H9 (cell line): ENCODE data around the gene BOD1. TPM values are rescaled to one million over a fixed set of nuclear protein-coding genes. Genes with fewer than 3 reads are reported as not detected.
A peak's percentile ranks its signal among the peaks of the same experiment; 100 is the strongest.

Experiments used
- DNase-seq: peaks from one replicate; pipeline ENCODE4 v3.0.0-alpha.2; 2017
- H2AFZ ChIP-seq: one replicate; pipeline ENCODE4 v1.6.1; 2013; ENCODE audit warnings: mild to moderate bottlenecking, low read length, control low read depth, moderate library complexity
- H2AK5ac ChIP-seq: 2 replicates; pipeline ENCODE4 v1.6.1; 2013; ENCODE audit warnings: low read length, control low read depth, mixed read lengths; ENCODE audit not compliant: insufficient read length
- H2BK120ac ChIP-seq: one replicate; pipeline ENCODE4 v1.6.1; 2013; ENCODE audit warnings: low read depth, mild to moderate bottlenecking, low read length, control low read depth, inconsistent platforms; ENCODE audit not compliant: poor library complexity, severe bottlenecking
- H2BK12ac ChIP-seq: 2 replicates; pipeline ENCODE4 v1.6.1; 2013; ENCODE audit warnings: low read length, control low read depth, mixed read lengths, low read depth; ENCODE audit not compliant: insufficient read length
- H2BK15ac ChIP-seq: 2 replicates; pipeline ENCODE4 v1.6.1; 2013; ENCODE audit warnings: low read depth, low read length, control low read depth
- H2BK20ac ChIP-seq: one replicate; pipeline ENCODE4 v1.6.1; 2013; ENCODE audit warnings: low read depth, mild to moderate bottlenecking, low read length, control low read depth, inconsistent platforms; ENCODE audit not compliant: poor library complexity, severe bottlenecking
- H2BK5ac ChIP-seq: 2 replicates; pipeline ENCODE4 v1.6.1; 2013; ENCODE audit warnings: low read length, control low read depth, mixed read lengths; ENCODE audit not compliant: insufficient read length
- H3K14ac ChIP-seq: 2 replicates; pipeline ENCODE4 v1.6.1; 2013; ENCODE audit warnings: low read length, control low read depth; ENCODE audit not compliant: insufficient read depth
- H3K18ac ChIP-seq: 2 replicates; pipeline ENCODE4 v1.6.1; 2013; ENCODE audit warnings: low read depth, mild to moderate bottlenecking, mixed read lengths, low read length, control low read depth; ENCODE audit not compliant: insufficient read length
- H3K23ac ChIP-seq: 2 replicates; pipeline ENCODE4 v1.6.1; 2013; ENCODE audit warnings: low read length, control low read depth, mixed read lengths, low read depth; ENCODE audit not compliant: insufficient read length
- H3K23me2 ChIP-seq: 2 replicates; pipeline ENCODE4 v1.6.1; 2013; ENCODE audit warnings: low read depth, mild to moderate bottlenecking, mixed read lengths, low read length, control low read depth; ENCODE audit not compliant: insufficient read length, poor library complexity, severe bottlenecking
- H3K27ac ChIP-seq: 2 replicates; pipeline ENCODE4 v1.5.1; 2013; ENCODE audit warnings: low read length, control low read depth, mixed read lengths, low read depth; ENCODE audit not compliant: insufficient read length
- H3K27me3 ChIP-seq: 2 replicates; pipeline ENCODE4 v1.6.1; 2013; ENCODE audit warnings: low read length, control low read depth, inconsistent platforms; ENCODE audit not compliant: insufficient read depth
- H3K4ac ChIP-seq: 2 replicates; pipeline ENCODE4 v1.6.1; 2013; ENCODE audit warnings: low read depth, mild to moderate bottlenecking, control low read depth, inconsistent platforms, low read length, moderate library complexity
- H3K4me1 ChIP-seq: 2 replicates; pipeline ENCODE4 v1.6.1; 2013; ENCODE audit warnings: low read length, control low read depth, inconsistent platforms; ENCODE audit not compliant: insufficient read depth
- H3K4me2 ChIP-seq: 2 replicates; pipeline ENCODE4 v1.6.1; 2013; ENCODE audit warnings: low read length, control low read depth, mixed read lengths; ENCODE audit not compliant: insufficient read length, insufficient read depth
- H3K56ac ChIP-seq: 2 replicates; pipeline ENCODE4 v1.6.1; 2013; ENCODE audit warnings: low read depth, mild to moderate bottlenecking, mixed read lengths, low read length, control low read depth; ENCODE audit not compliant: insufficient read length
- H3K79me1 ChIP-seq: 2 replicates; pipeline ENCODE4 v1.6.1; 2013; ENCODE audit warnings: low read depth, mild to moderate bottlenecking, moderate library complexity, low read length, control low read depth, inconsistent platforms; ENCODE audit not compliant: insufficient read depth, poor library complexity, severe bottlenecking
- H3K79me2 ChIP-seq: 2 replicates; pipeline ENCODE4 v1.6.1; 2013; ENCODE audit warnings: low read length, control low read depth, inconsistent platforms; ENCODE audit not compliant: insufficient read depth
- H3K9ac ChIP-seq: 2 replicates; pipeline ENCODE4 v1.6.1; 2013; ENCODE audit warnings: low read length, control low read depth, mixed read lengths; ENCODE audit not compliant: insufficient read length; ENCODE audit errors: extremely low read depth
- H3K9me3 ChIP-seq: one replicate; pipeline ENCODE4 v1.6.1; 2013; ENCODE audit warnings: low read depth, low read length, inconsistent platforms; ENCODE audit not compliant: control insufficient read depth
- H3T11ph ChIP-seq: one replicate; pipeline ENCODE4 v1.6.1; 2013; ENCODE audit warnings: mild to moderate bottlenecking, low read length, control low read depth, inconsistent platforms
- H4K20me1 ChIP-seq: one replicate; pipeline ENCODE4 v1.6.1; 2013; ENCODE audit not compliant: control insufficient read depth, insufficient read length, insufficient read depth
- H4K5ac ChIP-seq: 2 replicates; pipeline ENCODE4 v1.6.1; 2013; ENCODE audit warnings: low read depth, mild to moderate bottlenecking, mixed read lengths, low read length, control low read depth; ENCODE audit not compliant: insufficient read length
- H4K8ac ChIP-seq: replicated peaks from 2 replicates; pipeline ENCODE4 v1.6.1; 2013; ENCODE audit warnings: low read length, control low read depth, mixed read lengths, low read depth; ENCODE audit not compliant: insufficient read length
- H4K91ac ChIP-seq: 2 replicates; pipeline ENCODE4 v1.6.1; 2013; ENCODE audit warnings: low read depth, mild to moderate bottlenecking, moderate library complexity, mixed read lengths, low read length, control low read depth; ENCODE audit not compliant: insufficient read length
- H3K27ac Mint-ChIP-seq, 3 experiments: 2 replicates in 2 of 3; 3 replicates in 1 of 3; pipeline ENCODE4 v1.8.0; 2020 to 2021; ENCODE audit warnings: mixed read lengths in 3 of 3, mild to moderate bottlenecking in 1 of 3, moderate library complexity in 1 of 3
- H3K27me3 Mint-ChIP-seq: 2 replicates; pipeline ENCODE4 v1.8.0; 2021; ENCODE audit warnings: low read depth, mild to moderate bottlenecking, moderate library complexity, mixed read lengths
- H3K36me3 Mint-ChIP-seq, 3 experiments: 2 replicates in 2 of 3; 3 replicates in 1 of 3; pipeline ENCODE4 v1.8.0; 2020 to 2021; ENCODE audit warnings: low read depth in 3 of 3, mixed read lengths in 3 of 3; ENCODE audit not compliant: insufficient read depth in 1 of 3
- H3K4me1 Mint-ChIP-seq, 2 experiments: 2 replicates each; pipeline ENCODE4 v1.8.0; 2020; ENCODE audit warnings: mixed read lengths in 2 of 2
- H3K4me3 Mint-ChIP-seq, 2 experiments: 2 replicates in 1 of 2; 3 replicates in 1 of 2; pipeline ENCODE4 v1.8.0; 2020 to 2021; ENCODE audit warnings: mild to moderate bottlenecking in 2 of 2, mixed read lengths in 2 of 2, moderate library complexity in 1 of 2
- H3K9me3 Mint-ChIP-seq, 2 experiments: 2 replicates in 1 of 2; 3 replicates in 1 of 2; pipeline ENCODE4 v1.8.0; 2020; ENCODE audit warnings: mild to moderate bottlenecking in 2 of 2, mixed read lengths in 2 of 2, moderate library complexity in 1 of 2
- CTCF ChIP-seq: fragments of 200-600 bp; sonication (generic); conservative IDR thresholded peaks from 3 replicates; pipeline ENCODE4 v1.8.0; 2021; ENCODE audit warnings: antibody characterized with exemption, mild to moderate bottlenecking
- WGBS: extraction: QIAGEN DNeasy Blood & Tissue Kit; methylation state at CpG from one replicate; pipeline ENCODE4 v1.1.7; 2013; ENCODE audit warnings: missing lambda C conversion rate, low lambda C conversion rate, mixed read lengths; ENCODE audit not compliant: insufficient read length; ENCODE audit errors: extremely low coverage; 5-methylcytosine and 5-hydroxymethylcytosine counted together
- total RNA-seq: library from RNA; stranded (reverse); gene quantifications from 2 replicates; pipeline ENCODE4 v1.2.1, GENCODE V29; 2021

Gene BOD1
- total RNA-seq, 1 experiment from 2014 or later = 121 TPM

DNA sequence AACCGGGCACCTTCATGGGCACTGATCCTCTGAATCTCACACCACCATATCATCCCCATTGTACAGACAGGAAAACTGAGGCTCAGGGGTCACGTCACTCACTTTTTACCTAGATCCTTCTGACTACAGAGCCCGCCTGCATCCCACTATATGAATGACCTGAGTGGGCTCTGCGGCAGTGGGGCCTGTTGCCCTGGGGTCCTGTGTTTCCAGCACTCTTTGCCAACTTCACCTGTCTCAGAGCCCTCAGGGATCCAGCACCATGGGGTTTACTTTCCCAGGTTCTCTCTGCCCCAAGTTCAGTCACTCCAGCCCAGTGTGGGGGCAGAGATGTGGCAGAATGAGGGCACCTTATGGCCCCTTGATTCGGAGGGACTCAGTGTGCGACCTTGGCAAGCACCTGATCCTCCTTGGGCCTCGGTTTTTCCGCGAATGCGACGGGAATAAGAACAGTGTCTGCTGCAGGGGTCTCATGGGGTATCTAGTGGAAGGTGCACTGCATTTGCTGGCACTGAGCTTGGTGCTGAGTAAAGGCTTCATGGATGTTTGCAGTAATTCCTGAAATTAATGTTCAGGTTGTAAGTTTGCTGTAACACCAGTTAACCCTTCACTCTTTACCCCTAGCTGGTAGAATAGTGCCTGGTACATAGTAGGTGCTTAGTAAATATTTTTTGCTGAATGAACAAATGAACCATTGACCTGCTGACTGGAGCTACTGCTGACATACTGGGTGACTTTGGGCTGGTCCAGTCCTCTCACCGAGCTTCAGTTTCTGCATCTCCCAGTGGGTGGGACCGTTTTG is 47.1 kb upstream of the BOD1 start:
- no peak overlapping the region for H2BK12ac ChIP-seq

More for the DNA sequence above, 47.1 kb upstream of the BOD1 start:
- no peaks in the 10 kb centered on the region for H3K79me1 ChIP-seq
- H3K27me3 ChIP-seq = no peaks in the 10 kb centered on the region
- H3K9me3 ChIP-seq = no peaks in the 10 kb centered on the region
- no peak overlapping the region for H3K4ac ChIP-seq
- no peak overlapping the region for H3K27ac ChIP-seq
- no peak overlapping the region for H4K8ac ChIP-seq
- WGBS = no CpG with 5 or more reads among the region's 13 CpGs
- no peaks in the 10 kb centered on the region for H3K79me2 ChIP-seq
- Mint-ChIP-seq H3K27ac (no peak overlapping the region; a peak in 1 of 7 replicates), H3K4me3 (no peak overlapping the region), H3K4me1 (peaks cover 29 to 30% of the 10 kb centered on the region in 2 experiments), H3K27me3 (peaks cover 11% of the 10 kb centered on the region), H3K36me3 (peaks cover 19 to 26% (median 24%) of the 10 kb centered on the region in 3 experiments), H3K9me3 (peaks cover 32 to 34% of the 10 kb centered on the region in 2 experiments)
- H3K23me2 ChIP-seq = no peaks in the 10 kb centered on the region
- no peaks in the 10 kb centered on the region for H4K20me1 ChIP-seq
- TF ChIP-seq CTCF = no peak
- H3K9ac ChIP-seq = no peak overlapping the region
- no peak overlapping the region for H3K56ac ChIP-seq
- no peak overlapping the region for H2BK5ac ChIP-seq
- no peak overlapping the region for H3K23ac ChIP-seq
- no peak overlapping the region for H3K4me2 ChIP-seq
- H3K14ac ChIP-seq = no peak overlapping the region
- no peak overlapping the region for H2AFZ ChIP-seq
- no peak overlapping the region for H3K18ac ChIP-seq
- no peak overlapping the region for H2BK120ac ChIP-seq
- H3T11ph ChIP-seq = no peak overlapping the region
- no peak overlapping the region for H2BK15ac ChIP-seq
- H2BK20ac ChIP-seq = no peak overlapping the region
- H3K4me1 ChIP-seq = no peaks in the 10 kb centered on the region
- peak; percentile 14 for DNase-seq
- H4K91ac ChIP-seq = no peak overlapping the region
- no peak overlapping the region for H2AK5ac ChIP-seq
- H4K5ac ChIP-seq = no peak overlapping the region
